SK-N-SH (cell line): ENCODE results near the gene RAD52. TPM values are rescaled to one million over a fixed set of nuclear protein-coding genes. Genes with fewer than 3 reads are reported as not detected.

Source experiments
- CTCF ChIA-PET: fragments of 300-600, 350-600 bp; formaldehyde crosslinking; extraction: SDS; loops from one replicate; lab custom pipeline; 2021; lab: Yijun Ruan, JAX
- POLR2A ChIA-PET: fragments of 350-600 bp; sonication (Branson Sonifier 250); formaldehyde crosslinking; extraction: SDS; loops from one replicate; lab custom pipeline; 2020; ENCODE audit warnings: antibody characterized with exemption, inconsistent platforms; lab: Yijun Ruan, JAX
- DNase-seq: peaks from one replicate; pipeline ENCODE4 v3.0.0; 2012
- H2AFZ ChIP-seq: fragments of 200-600 bp; sonication (generic); 2 replicates; pipeline ENCODE4 v1.8.1; 2016; ENCODE audit warnings: antibody characterized with exemption, mild to moderate bottlenecking, low read depth
- H3F3A ChIP-seq: fragments of 200-600 bp; sonication (generic); replicated peaks from 2 replicates; pipeline ENCODE3; 2016; ENCODE audit warnings: antibody characterized with exemption, mild to moderate bottlenecking; ENCODE audit not compliant: insufficient read depth
- H3K27ac ChIP-seq, 2 experiments: fragments of 200-500 bp in 1 of 2; fragments of 200-600 bp in 1 of 2; sonication (Bioruptor generic) in 1 of 2; sonication (generic), shearing (Covaris generic) in 1 of 2; 2 replicates each; pipeline versions ENCODE4 v1.5.1 to v1.6.1; 2014 to 2016; ENCODE audit warnings: low read depth in 2 of 2, inconsistent platforms in 1 of 2, low read length in 1 of 2, mild to moderate bottlenecking in 1 of 2, mixed read lengths in 1 of 2
- H3K27me3 ChIP-seq: fragments of 200-600 bp; sonication (generic), shearing (Covaris generic); 2 replicates; pipeline ENCODE4 v1.6.1; 2016; ENCODE audit warnings: mixed run types; ENCODE audit not compliant: insufficient read depth
- H3K36me3 ChIP-seq, 2 experiments: fragments of 200-500 bp in 1 of 2; fragments of 200-600 bp in 1 of 2; sonication (Bioruptor generic) in 1 of 2; sonication (generic) in 1 of 2; replicated peaks in 1 of 2; 2 replicates each; pipeline versions ENCODE3 to v1.5.1; 2014 to 2016; ENCODE audit warnings: low read length in 1 of 2, mild to moderate bottlenecking in 1 of 2; ENCODE audit not compliant: insufficient read depth in 2 of 2, control insufficient read depth in 1 of 2
- H3K4me1 ChIP-seq, 2 experiments: fragments of 200-500 bp in 1 of 2; fragments of 200-600 bp in 1 of 2; sonication (Bioruptor generic) in 1 of 2; sonication (generic), shearing (Covaris generic) in 1 of 2; 2 replicates each; pipeline versions ENCODE4 v1.5.1 to v1.6.1; 2014 to 2016; ENCODE audit warnings: low read depth in 1 of 2, low read length in 1 of 2, mixed run types in 1 of 2; ENCODE audit not compliant: insufficient read depth in 2 of 2, control insufficient read depth in 1 of 2
- H3K4me2 ChIP-seq: fragments of 200-600 bp; sonication (generic), shearing (Covaris generic); 2 replicates; pipeline ENCODE4 v1.6.1; 2017; ENCODE audit warnings: mixed run types
- H3K4me3 ChIP-seq, 2 experiments: fragments of 200-500 bp in 1 of 2; fragments of 200-600 bp in 1 of 2; sonication (Bioruptor generic) in 1 of 2; sonication (generic), shearing (Covaris generic) in 1 of 2; 2 replicates each; pipeline versions ENCODE4 v1.5.1 to v1.8.1; 2014 to 2016; ENCODE audit warnings: low read depth in 2 of 2, inconsistent platforms in 1 of 2, low read length in 1 of 2, mild to moderate bottlenecking in 1 of 2, mixed read lengths in 1 of 2, moderate library complexity in 1 of 2
- H3K79me2 ChIP-seq: fragments of 200-600 bp; sonication (generic); 2 replicates; pipeline ENCODE4 v1.8.1; 2017; ENCODE audit warnings: mild to moderate bottlenecking; ENCODE audit not compliant: insufficient read depth
- H3K9ac ChIP-seq: fragments of 200-600 bp; sonication (generic); 2 replicates; pipeline ENCODE4 v1.6.1; 2017; ENCODE audit warnings: mixed run types
- H3K9me2 ChIP-seq: fragments of 200-600 bp; sonication (generic); 2 replicates; pipeline ENCODE4 v1.6.1; 2017; ENCODE audit warnings: mixed run types
- H3K9me3 ChIP-seq: fragments of 200-600 bp; sonication (generic); 2 replicates; pipeline ENCODE4 v1.6.1; 2017; ENCODE audit warnings: mixed run types, mild to moderate bottlenecking, moderate library complexity
- H4K20me1 ChIP-seq: fragments of 200-600 bp; sonication (generic); 2 replicates; pipeline ENCODE4 v1.6.1; 2017; ENCODE audit warnings: mild to moderate bottlenecking, mixed run types; ENCODE audit not compliant: insufficient read depth
- CHD2 ChIP-seq: fragments of 150-350 bp; IDR thresholded peaks from 2 replicates; pipeline ENCODE4 v1.6.1; 2018; ENCODE audit warnings: low read length; ENCODE audit not compliant: partially characterized antibody
- GABPA ChIP-seq: IDR thresholded peaks from 2 replicates; pipeline ENCODE4 v1.4.0; 2012; ENCODE audit warnings: low read depth, mild to moderate bottlenecking
- GATA2 ChIP-seq: sonication (generic); formaldehyde crosslinking; IDR thresholded peaks from 2 replicates; pipeline ENCODE4 v1.5.0; 2020; ENCODE audit warnings: mild to moderate bottlenecking, missing genetic modification reagents
- MEF2A ChIP-seq: IDR thresholded peaks from 2 replicates; pipeline ENCODE4 v1.4.0; 2012; ENCODE audit warnings: low read depth, borderline replicate concordance
- MXI1 ChIP-seq: IDR thresholded peaks from 2 replicates; pipeline ENCODE4 v1.6.1; 2012; ENCODE audit warnings: mild to moderate bottlenecking, low read depth, low read length, improper control_type of control experiment
- NFIC ChIP-seq: IDR thresholded peaks from 2 replicates; pipeline ENCODE4 v1.4.0; 2012; ENCODE audit warnings: borderline replicate concordance
- RAD21 ChIP-seq: IDR thresholded peaks from 2 replicates; pipeline ENCODE4 v1.6.1; 2012; ENCODE audit warnings: mild to moderate bottlenecking, low read length
- RFX5 ChIP-seq: IDR thresholded peaks from 2 replicates; pipeline ENCODE4 v1.6.1; 2012; ENCODE audit warnings: mild to moderate bottlenecking, improper control_type of control experiment, low read length
- RXRA ChIP-seq: IDR thresholded peaks from 2 replicates; pipeline ENCODE4 v1.4.0; 2012; ENCODE audit warnings: low read depth, mild to moderate bottlenecking, borderline replicate concordance
- SIN3A ChIP-seq: IDR thresholded peaks from 2 replicates; pipeline ENCODE4 v1.6.1; 2012; ENCODE audit warnings: low read depth, mild to moderate bottlenecking, low read length, moderate library complexity, borderline replicate concordance
- SMC3 ChIP-seq: IDR thresholded peaks from 2 replicates; pipeline ENCODE4 v1.6.1; 2012; ENCODE audit warnings: low read depth, low read length, improper control_type of control experiment
- TAF1 ChIP-seq: IDR thresholded peaks from 2 replicates; pipeline ENCODE4 v1.6.1; 2012; ENCODE audit warnings: low read depth, mild to moderate bottlenecking, low read length, moderate library complexity, borderline replicate concordance
- WGBS: methylation state at CpG from one replicate; pipeline ENCODE4 v1.1.6; 2017; ENCODE audit warnings: low lambda C conversion rate; 5-methylcytosine and 5-hydroxymethylcytosine counted together
- polyA plus RNA-seq, 3 experiments: library from polyadenylated mRNA; depleted of rRNA; stranded (reverse); fragments of >200 nt; gene quantifications; 2 replicates each; pipeline ENCODE4 v1.2.3, GENCODE V29; 2012
- TF ChIP-seq, protein P1 (sequence below): IDR thresholded peaks from 2 replicates; pipeline ENCODE4; 2012
- TF ChIP-seq, protein P2 (sequence below): fragments of 150-350 bp; IDR thresholded peaks from 2 replicates; pipeline ENCODE4 v1.6.1; 2016; ENCODE audit warnings: mild to moderate bottlenecking, low read depth, low read length
- TF ChIP-seq, protein P3 (sequence below): fragments of 200-600 bp; sonication (generic); IDR thresholded peaks from 2 replicates; pipeline ENCODE4 v1.6.1; 2017; ENCODE audit warnings: antibody characterized with exemption, mild to moderate bottlenecking, moderate library complexity

The RAD52 gene
- polyA plus RNA-seq, 1 of the 3 experiments (the other 2 are of a cell fraction): 11.2 TPM

DNA sequence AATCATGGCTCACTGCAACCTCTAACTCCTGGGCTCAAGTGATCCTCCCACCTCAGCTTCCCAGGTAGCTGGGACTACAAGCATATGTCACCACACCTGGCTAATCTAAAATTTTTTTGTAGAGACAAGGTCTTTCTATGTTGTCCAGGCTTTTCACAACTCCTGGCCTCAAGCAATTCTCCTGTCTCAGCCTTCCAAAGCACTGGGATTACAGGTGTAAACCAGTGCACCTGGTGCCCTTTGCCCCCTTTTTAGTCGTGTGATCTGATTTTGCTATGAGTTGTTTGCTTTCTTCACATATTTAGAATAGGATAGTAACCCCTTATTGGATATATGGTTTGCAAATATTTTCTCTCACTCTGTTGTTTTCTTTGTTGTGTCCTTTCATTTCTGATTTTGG lies 1.7 kb upstream of the RAD52 start:
- no peak overlapping the region for H3K27ac ChIP-seq
- H3K27me3 ChIP-seq: no peaks in the 10 kb centered on the region
- no peaks in the 10 kb centered on the region for H3K9me3 ChIP-seq
- H3K9me2 ChIP-seq: no peaks in the 10 kb centered on the region
- H3K79me2 ChIP-seq: peaks cover 26% of the 10 kb centered on the region
- 63% methylated on average over 1 of the region's 1 CpG for WGBS
- no peak overlapping the region for H3K4me3 ChIP-seq
- peaks cover 2 to 6% of the 10 kb centered on the region in 2 experiments; a peak in 3 of 4 replicates for H3K4me1 ChIP-seq
- no peak for TF ChIP-seq MEF2A
- no peak for TF ChIP-seq CHD2
- no peak overlapping the region for H2AFZ ChIP-seq
- CTCF ChIA-PET: interaction anchor here (0.6 to 1.8 kb wide), 6 partner anchors 10 to 633 kb away, joined by 3 to 15 read pairs (median 4); no protein-coding TSS in a partner anchor
- H4K20me1 ChIP-seq: no peaks in the 10 kb centered on the region
- H3F3A ChIP-seq: peaks cover 15% of the 10 kb centered on the region
- no peak overlapping the region for H3K9ac ChIP-seq
- H3K4me2 ChIP-seq: no peak overlapping the region
- H3K36me3 ChIP-seq: no peaks in the 10 kb centered on the region
- no peak for DNase-seq
- POLR2A ChIA-PET: no interaction called here

DNA sequence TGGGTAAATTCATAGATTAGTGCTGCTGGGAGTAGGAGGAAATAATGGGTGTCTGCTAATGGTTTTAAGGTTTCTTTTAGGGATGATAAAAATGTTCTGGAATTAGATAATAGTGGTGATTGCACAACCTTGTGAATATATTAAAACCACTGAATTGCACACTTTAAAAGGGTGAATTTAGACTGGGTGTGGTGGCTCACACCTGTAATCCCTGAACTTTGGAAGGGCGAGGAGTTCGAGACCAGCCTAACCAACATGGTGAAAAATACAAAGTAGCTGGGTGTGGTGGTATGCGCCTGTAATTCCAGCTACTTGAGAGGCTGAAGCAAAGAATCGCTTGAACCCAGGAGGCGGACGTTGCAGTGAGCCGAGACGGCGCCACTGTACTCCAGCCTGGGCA lies 1.3 kb downstream of the RAD52 start:
- Histone ChIP-seq H3K4me2 (peak overlapping the region; percentile 90), H3K27ac (peak overlapping the region in 1 of 2 experiments; percentile 95; a peak in 1 of 4 replicates), H3K36me3 (peaks cover 0 to 9% of the 10 kb centered on the region in 2 experiments), H3K9ac (peak overlapping the region; percentile 94; the same call in 1 of the 2 replicates), H3K9me3 (no peaks in the 10 kb centered on the region), H3F3A (peaks cover 14% of the 10 kb centered on the region), H3K4me3 (peak overlapping the region; percentile 69 to 94), H3K9me2 (no peaks in the 10 kb centered on the region), H3K27me3 (no peaks in the 10 kb centered on the region), H3K79me2 (peaks cover 52% of the 10 kb centered on the region), H4K20me1 (no peaks in the 10 kb centered on the region), H2AFZ (no peak overlapping the region; the same call in 1 of the 2 replicates), H3K4me1 (peaks cover 2 to 6% of the 10 kb centered on the region in 2 experiments; a peak in 3 of 4 replicates)
- no peak for DNase-seq
- CTCF ChIA-PET: interaction anchor here (1.9 to 2.1 kb wide), 2 partner anchors 132 to 195 kb away, joined by 13 to 45 read pairs; partner anchors contain the start of gene WNK1
- WGBS: 90% methylated on average over 9 of the region's 9 CpGs
- POLR2A ChIA-PET: no interaction called here
- no peak for TF ChIP-seq MXI1
- TF ChIP-seq, protein P1, sequence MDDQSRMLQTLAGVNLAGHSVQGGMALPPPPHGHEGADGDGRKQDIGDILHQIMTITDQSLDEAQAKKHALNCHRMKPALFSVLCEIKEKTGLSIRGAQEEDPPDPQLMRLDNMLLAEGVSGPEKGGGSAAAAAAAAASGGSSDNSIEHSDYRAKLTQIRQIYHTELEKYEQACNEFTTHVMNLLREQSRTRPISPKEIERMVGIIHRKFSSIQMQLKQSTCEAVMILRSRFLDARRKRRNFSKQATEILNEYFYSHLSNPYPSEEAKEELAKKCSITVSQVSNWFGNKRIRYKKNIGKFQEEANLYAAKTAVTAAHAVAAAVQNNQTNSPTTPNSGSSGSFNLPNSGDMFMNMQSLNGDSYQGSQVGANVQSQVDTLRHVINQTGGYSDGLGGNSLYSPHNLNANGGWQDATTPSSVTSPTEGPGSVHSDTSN: no peak
- no peak for TF ChIP-seq RAD21
- TF ChIP-seq SMC3: no peak
- no peak for TF ChIP-seq SIN3A
- TF ChIP-seq RXRA: no peak
- no peak for TF ChIP-seq GABPA
- TF ChIP-seq, protein P2, sequence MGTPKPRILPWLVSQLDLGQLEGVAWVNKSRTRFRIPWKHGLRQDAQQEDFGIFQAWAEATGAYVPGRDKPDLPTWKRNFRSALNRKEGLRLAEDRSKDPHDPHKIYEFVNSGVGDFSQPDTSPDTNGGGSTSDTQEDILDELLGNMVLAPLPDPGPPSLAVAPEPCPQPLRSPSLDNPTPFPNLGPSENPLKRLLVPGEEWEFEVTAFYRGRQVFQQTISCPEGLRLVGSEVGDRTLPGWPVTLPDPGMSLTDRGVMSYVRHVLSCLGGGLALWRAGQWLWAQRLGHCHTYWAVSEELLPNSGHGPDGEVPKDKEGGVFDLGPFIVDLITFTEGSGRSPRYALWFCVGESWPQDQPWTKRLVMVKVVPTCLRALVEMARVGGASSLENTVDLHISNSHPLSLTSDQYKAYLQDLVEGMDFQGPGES: no peak
- TF ChIP-seq NFIC: no peak
- no peak for TF ChIP-seq CHD2
- no peak for TF ChIP-seq RFX5
- TF ChIP-seq, protein P3, sequence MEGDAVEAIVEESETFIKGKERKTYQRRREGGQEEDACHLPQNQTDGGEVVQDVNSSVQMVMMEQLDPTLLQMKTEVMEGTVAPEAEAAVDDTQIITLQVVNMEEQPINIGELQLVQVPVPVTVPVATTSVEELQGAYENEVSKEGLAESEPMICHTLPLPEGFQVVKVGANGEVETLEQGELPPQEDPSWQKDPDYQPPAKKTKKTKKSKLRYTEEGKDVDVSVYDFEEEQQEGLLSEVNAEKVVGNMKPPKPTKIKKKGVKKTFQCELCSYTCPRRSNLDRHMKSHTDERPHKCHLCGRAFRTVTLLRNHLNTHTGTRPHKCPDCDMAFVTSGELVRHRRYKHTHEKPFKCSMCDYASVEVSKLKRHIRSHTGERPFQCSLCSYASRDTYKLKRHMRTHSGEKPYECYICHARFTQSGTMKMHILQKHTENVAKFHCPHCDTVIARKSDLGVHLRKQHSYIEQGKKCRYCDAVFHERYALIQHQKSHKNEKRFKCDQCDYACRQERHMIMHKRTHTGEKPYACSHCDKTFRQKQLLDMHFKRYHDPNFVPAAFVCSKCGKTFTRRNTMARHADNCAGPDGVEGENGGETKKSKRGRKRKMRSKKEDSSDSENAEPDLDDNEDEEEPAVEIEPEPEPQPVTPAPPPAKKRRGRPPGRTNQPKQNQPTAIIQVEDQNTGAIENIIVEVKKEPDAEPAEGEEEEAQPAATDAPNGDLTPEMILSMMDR: no peak
- no peak for TF ChIP-seq GATA2 (CRISPR knock-in tag)
- no peak for TF ChIP-seq TAF1
